HepG2 (cell line): ENCODE data around the gene ECHDC1. TPM values are rescaled to one million over a fixed set of nuclear protein-coding genes. Genes with fewer than 3 reads are reported as not detected.

Experiments used
- BORCS8-MEF2B ChIP-seq: sonication (generic); formaldehyde crosslinking; IDR thresholded peaks from 2 replicates; pipeline ENCODE4 v1.8.0; 2022; ENCODE audit warnings: mild to moderate bottlenecking, missing genetic modification reagents
- CAMTA2 ChIP-seq: sonication (generic); formaldehyde crosslinking; IDR thresholded peaks from 2 replicates; pipeline ENCODE4 v1.4.0; 2020; ENCODE audit warnings: mild to moderate bottlenecking, missing genetic modification reagents, borderline replicate concordance
- CBX2 ChIP-seq, 2 experiments: fragments of 200-600 bp in 1 of 2; sonication (generic); formaldehyde crosslinking in 1 of 2; IDR thresholded peaks; 2 replicates each; pipeline versions ENCODE4 v1.7.0 to v1.8.1; 2018 to 2022; ENCODE audit warnings: low read depth in 2 of 2, low read length in 1 of 2, mild to moderate bottlenecking in 1 of 2, missing genetic modification reagents in 1 of 2
- HMG20A ChIP-seq: IDR thresholded peaks from 2 replicates; pipeline ENCODE4 v1.6.1; 2016; ENCODE audit warnings: borderline replicate concordance
- HNRNPLL ChIP-seq: fragments of 200-400 bp; formaldehyde crosslinking; IDR thresholded peaks from 2 replicates; pipeline ENCODE4 v1.6.1; 2017; ENCODE audit warnings: mild to moderate bottlenecking, low read depth, low read length; ENCODE audit not compliant: poor library complexity, severe bottlenecking
- JUND ChIP-seq: sonication (generic); formaldehyde crosslinking; IDR thresholded peaks from 2 replicates; pipeline ENCODE4 v1.8.0; 2022; ENCODE audit warnings: mild to moderate bottlenecking, missing genetic modification reagents
- KAT8 ChIP-seq: IDR thresholded peaks from 2 replicates; pipeline ENCODE4 v1.6.1; 2016; ENCODE audit warnings: missing genetic modification reagents, missing compliant biosample characterization
- POLR2AphosphoS5 ChIP-seq: IDR thresholded peaks from 2 replicates; pipeline ENCODE4 v1.6.1; 2012; ENCODE audit warnings: low read depth, low read length
- STAT5B ChIP-seq: sonication (generic); formaldehyde crosslinking; IDR thresholded peaks from 2 replicates; pipeline ENCODE4 v1.4.0; 2020; ENCODE audit warnings: missing genetic modification reagents
- YEATS2 ChIP-seq: sonication (generic); formaldehyde crosslinking; IDR thresholded peaks from 2 replicates; pipeline ENCODE4 v1.4.0; 2020; ENCODE audit warnings: missing genetic modification reagents, borderline replicate concordance
- ZC3H4 ChIP-seq: sonication (generic); formaldehyde crosslinking; IDR thresholded peaks from 2 replicates; pipeline ENCODE4 v1.4.0; 2020; ENCODE audit warnings: missing genetic modification reagents, borderline replicate concordance
- ZNF143 ChIP-seq: sonication (generic); formaldehyde crosslinking; IDR thresholded peaks from 2 replicates; pipeline ENCODE4 v1.4.0; 2020; ENCODE audit warnings: missing genetic modification reagents
- ZNF256 ChIP-seq: sonication (generic); formaldehyde crosslinking; conservative IDR thresholded peaks from 2 replicates; pipeline ENCODE4 v1.4.0; 2020; ENCODE audit warnings: missing genetic modification reagents
- ZNF543 ChIP-seq: sonication (generic); formaldehyde crosslinking; IDR thresholded peaks from 2 replicates; pipeline ENCODE4 v1.4.0; 2020; ENCODE audit warnings: mild to moderate bottlenecking, missing genetic modification reagents
- ZNF567 ChIP-seq: sonication (generic); formaldehyde crosslinking; IDR thresholded peaks from 2 replicates; pipeline ENCODE4 v1.8.1; 2023; ENCODE audit warnings: mild to moderate bottlenecking, missing genetic modification reagents, borderline replicate concordance
- ZNF605 ChIP-seq: sonication (generic); formaldehyde crosslinking; IDR thresholded peaks from 2 replicates; pipeline ENCODE4 v1.8.0; 2022; ENCODE audit warnings: mild to moderate bottlenecking, missing genetic modification reagents
- ZNF629 ChIP-seq: sonication (generic); formaldehyde crosslinking; conservative IDR thresholded peaks from 2 replicates; pipeline ENCODE4 v1.5.0; 2020; ENCODE audit warnings: missing genetic modification reagents
- ZNF747 ChIP-seq: sonication (generic); formaldehyde crosslinking; IDR thresholded peaks from 2 replicates; pipeline ENCODE4 v1.8.1; 2023; ENCODE audit warnings: missing genetic modification reagents, mild to moderate bottlenecking, borderline replicate concordance
- polyA plus RNA-seq, 8 experiments: library from polyadenylated mRNA; depleted of rRNA in 3 of 8; stranded (reverse) in 7 of 8; unstranded in 1 of 8; fragments of >200 nt; fragmentation: Illumina TruSeq in 4 of 8; extraction: Trizol in 4 of 8; gene quantifications; 2 replicates each; pipeline versions ENCODE4 v1.2.1 to v1.2.3, GENCODE V29; 2011 to 2016; ENCODE audit warnings: low read depth in 4 of 8, missing spikeins in 1 of 8, mixed read lengths in 1 of 8; ENCODE audit not compliant: insufficient read depth in 1 of 8
- total RNA-seq, 5 experiments: library from RNA; depleted of rRNA; stranded (reverse); fragments of >200 nt; fragmentation: Illumina TruSeq; extraction: Trizol; gene quantifications; 2 replicates each; pipeline ENCODE4 v1.2.3, GENCODE V29; 2016; ENCODE audit warnings: low read depth in 1 of 5
- TF ChIP-seq, protein P1 (sequence below): sonication (generic); formaldehyde crosslinking; IDR thresholded peaks from 2 replicates; pipeline ENCODE4 v1.9.0; 2022; ENCODE audit warnings: missing genetic modification reagents, mild to moderate bottlenecking, borderline replicate concordance
- TF ChIP-seq, protein P2 (sequence below): IDR thresholded peaks from 2 replicates; pipeline ENCODE4 v1.6.1; 2016; ENCODE audit warnings: mild to moderate bottlenecking
- TF ChIP-seq, protein P3 (sequence below): sonication (generic); formaldehyde crosslinking; conservative IDR thresholded peaks from 2 replicates; pipeline ENCODE4 v1.4.0; 2020; ENCODE audit warnings: mild to moderate bottlenecking, missing genetic modification reagents, moderate library complexity
- TF ChIP-seq, protein P4 (sequence below): IDR thresholded peaks from 2 replicates; pipeline ENCODE4 v1.6.1; 2016; ENCODE audit warnings: control low read depth

ECHDC1 gene
- total and polyA plus RNA-seq, 2 of the 13 experiments (the other 11 are each of a cell fraction or from before 2014, with no cell fraction given): 32.8 to 98.1 TPM

DNA sequence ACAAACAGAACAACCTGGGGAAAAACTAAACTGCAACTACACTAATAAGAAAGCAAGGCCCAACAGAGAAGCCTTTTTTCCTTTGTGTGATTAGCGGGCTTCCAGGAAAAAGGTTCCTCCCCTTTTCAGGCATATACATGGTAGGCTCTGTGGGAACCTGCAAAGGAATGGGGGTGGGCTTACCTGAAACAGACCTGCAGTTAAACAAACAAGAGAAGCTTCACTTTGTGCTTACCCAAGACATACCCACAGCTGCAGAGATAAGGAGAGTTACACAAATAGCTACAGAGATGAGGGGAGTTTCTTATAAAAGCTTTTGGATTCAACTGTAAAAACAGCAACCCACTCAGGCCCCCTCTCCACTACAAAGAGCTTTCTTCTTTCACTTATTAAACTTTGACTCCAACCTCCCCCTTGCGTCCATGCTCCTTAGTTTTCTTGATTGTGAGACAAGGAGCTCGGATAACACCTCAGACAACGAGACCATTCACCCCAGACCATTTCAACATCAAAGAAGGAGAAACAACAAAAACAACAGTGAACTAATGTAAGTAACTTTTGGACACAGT, 45.8 kb downstream of the ECHDC1 start (continued):
- no peak for TF ChIP-seq POLR2AphosphoS5
- TF ChIP-seq ZNF747 (CRISPR knock-in tag): no peak
- TF ChIP-seq, protein P1, sequence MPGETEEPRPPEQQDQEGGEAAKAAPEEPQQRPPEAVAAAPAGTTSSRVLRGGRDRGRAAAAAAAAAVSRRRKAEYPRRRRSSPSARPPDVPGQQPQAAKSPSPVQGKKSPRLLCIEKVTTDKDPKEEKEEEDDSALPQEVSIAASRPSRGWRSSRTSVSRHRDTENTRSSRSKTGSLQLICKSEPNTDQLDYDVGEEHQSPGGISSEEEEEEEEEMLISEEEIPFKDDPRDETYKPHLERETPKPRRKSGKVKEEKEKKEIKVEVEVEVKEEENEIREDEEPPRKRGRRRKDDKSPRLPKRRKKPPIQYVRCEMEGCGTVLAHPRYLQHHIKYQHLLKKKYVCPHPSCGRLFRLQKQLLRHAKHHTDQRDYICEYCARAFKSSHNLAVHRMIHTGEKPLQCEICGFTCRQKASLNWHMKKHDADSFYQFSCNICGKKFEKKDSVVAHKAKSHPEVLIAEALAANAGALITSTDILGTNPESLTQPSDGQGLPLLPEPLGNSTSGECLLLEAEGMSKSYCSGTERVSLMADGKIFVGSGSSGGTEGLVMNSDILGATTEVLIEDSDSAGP (CRISPR knock-in tag): no peak
- TF ChIP-seq JUND (CRISPR knock-in tag): no peak
- no peak for TF ChIP-seq ZNF629 (CRISPR knock-in tag)
- TF ChIP-seq ZNF567 (CRISPR knock-in tag): no peak
- TF ChIP-seq BORCS8-MEF2B (CRISPR knock-in tag): no peak
- TF ChIP-seq HNRNPLL: no peak
- TF ChIP-seq, protein P2, sequence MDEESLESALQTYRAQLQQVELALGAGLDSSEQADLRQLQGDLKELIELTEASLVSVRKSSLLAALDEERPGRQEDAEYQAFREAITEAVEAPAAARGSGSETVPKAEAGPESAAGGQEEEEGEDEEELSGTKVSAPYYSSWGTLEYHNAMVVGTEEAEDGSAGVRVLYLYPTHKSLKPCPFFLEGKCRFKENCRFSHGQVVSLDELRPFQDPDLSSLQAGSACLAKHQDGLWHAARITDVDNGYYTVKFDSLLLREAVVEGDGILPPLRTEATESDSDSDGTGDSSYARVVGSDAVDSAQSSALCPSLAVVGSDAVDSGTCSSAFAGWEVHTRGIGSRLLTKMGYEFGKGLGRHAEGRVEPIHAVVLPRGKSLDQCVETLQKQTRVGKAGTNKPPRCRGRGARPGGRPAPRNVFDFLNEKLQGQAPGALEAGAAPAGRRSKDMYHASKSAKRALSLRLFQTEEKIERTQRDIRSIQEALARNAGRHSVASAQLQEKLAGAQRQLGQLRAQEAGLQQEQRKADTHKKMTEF (CRISPR knock-in tag): peak; percentile 68
- peak; percentile 25; the same call in 1 of the 2 replicates for TF ChIP-seq KAT8 (CRISPR knock-in tag)
- TF ChIP-seq HMG20A (CRISPR knock-in tag): peak; percentile 62
- TF ChIP-seq, protein P3, sequence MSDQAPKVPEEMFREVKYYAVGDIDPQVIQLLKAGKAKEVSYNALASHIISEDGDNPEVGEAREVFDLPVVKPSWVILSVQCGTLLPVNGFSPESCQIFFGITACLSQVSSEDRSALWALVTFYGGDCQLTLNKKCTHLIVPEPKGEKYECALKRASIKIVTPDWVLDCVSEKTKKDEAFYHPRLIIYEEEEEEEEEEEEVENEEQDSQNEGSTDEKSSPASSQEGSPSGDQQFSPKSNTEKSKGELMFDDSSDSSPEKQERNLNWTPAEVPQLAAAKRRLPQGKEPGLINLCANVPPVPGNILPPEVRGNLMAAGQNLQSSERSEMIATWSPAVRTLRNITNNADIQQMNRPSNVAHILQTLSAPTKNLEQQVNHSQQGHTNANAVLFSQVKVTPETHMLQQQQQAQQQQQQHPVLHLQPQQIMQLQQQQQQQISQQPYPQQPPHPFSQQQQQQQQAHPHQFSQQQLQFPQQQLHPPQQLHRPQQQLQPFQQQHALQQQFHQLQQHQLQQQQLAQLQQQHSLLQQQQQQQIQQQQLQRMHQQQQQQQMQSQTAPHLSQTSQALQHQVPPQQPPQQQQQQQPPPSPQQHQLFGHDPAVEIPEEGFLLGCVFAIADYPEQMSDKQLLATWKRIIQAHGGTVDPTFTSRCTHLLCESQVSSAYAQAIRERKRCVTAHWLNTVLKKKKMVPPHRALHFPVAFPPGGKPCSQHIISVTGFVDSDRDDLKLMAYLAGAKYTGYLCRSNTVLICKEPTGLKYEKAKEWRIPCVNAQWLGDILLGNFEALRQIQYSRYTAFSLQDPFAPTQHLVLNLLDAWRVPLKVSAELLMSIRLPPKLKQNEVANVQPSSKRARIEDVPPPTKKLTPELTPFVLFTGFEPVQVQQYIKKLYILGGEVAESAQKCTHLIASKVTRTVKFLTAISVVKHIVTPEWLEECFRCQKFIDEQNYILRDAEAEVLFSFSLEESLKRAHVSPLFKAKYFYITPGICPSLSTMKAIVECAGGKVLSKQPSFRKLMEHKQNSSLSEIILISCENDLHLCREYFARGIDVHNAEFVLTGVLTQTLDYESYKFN (CRISPR knock-in tag): 0 out of 2 replicates have a peak, but pooled peaks have one; percentile 38
- no peak for TF ChIP-seq ZNF543 (CRISPR knock-in tag)
- TF ChIP-seq, protein P4, sequence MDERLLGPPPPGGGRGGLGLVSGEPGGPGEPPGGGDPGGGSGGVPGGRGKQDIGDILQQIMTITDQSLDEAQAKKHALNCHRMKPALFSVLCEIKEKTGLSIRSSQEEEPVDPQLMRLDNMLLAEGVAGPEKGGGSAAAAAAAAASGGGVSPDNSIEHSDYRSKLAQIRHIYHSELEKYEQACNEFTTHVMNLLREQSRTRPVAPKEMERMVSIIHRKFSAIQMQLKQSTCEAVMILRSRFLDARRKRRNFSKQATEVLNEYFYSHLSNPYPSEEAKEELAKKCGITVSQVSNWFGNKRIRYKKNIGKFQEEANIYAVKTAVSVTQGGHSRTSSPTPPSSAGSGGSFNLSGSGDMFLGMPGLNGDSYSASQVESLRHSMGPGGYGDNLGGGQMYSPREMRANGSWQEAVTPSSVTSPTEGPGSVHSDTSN (CRISPR knock-in tag): no peak
- no peak for TF ChIP-seq CBX2 (IDR thresholded peaks at IDR 0.05; ENCODE audit: low read depth, low read length)
- TF ChIP-seq CBX2 (CRISPR knock-in tag; IDR thresholded peaks at IDR 0.05; ENCODE audit: low read depth): no peak
- TF ChIP-seq ZC3H4: no peak
- no peak for TF ChIP-seq YEATS2 (CRISPR knock-in tag)
- TF ChIP-seq STAT5B (CRISPR knock-in tag): no peak
- no peak for TF ChIP-seq ZNF143 (CRISPR knock-in tag)
- no peak for TF ChIP-seq CAMTA2 (CRISPR knock-in tag)
- TF ChIP-seq ZNF605 (CRISPR knock-in tag): no peak
- TF ChIP-seq ZNF256 (CRISPR knock-in tag): no peak
